ENCODE measurements around the gene S100A7A.

GRCh38 chr1:153402226-153402625 lies 14.1 kb upstream of the S100A7A start:
- TF ChIP-seq CTCF (IDR thresholded peaks at IDR 0.05) (no peak), POLR2AphosphoS5 (IDR thresholded peaks at IDR 0.05) (no peak)
